Right kidney (tissue), 1 donor: ENCODE results near the gene SSBP4.
"Not testable (repeated sequence)": the region's sequence is repeated elsewhere in the genome, so short reads cannot be mapped to it uniquely, and the experiment has no call there.

Experiments
- DNase-seq: peaks from one replicate; pipeline ENCODE4 v3.0.0-alpha.2; 2016

The SSBP4 gene

DNA sequence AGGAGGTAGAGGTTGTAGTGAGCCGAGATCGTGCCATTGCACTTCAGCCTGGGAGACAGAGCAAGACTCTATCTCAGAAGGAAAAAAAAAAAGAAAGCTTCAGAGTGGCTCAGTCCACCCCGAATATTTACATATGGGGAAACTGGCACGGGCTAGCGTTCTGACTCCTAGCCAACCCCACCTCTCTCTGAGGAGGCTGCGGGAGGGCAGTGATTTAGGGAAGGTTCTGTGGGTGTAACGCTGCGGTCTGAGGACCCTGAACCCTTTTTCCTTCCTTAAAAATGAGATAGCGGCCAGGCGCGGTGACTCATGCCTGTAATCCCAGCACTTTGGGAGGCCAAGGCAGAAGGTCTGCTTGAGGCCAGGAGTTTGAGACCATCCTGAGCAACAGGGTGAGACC, 26.8 kb upstream of the SSBP4 start:
- DNase-seq = no peak

DNA sequence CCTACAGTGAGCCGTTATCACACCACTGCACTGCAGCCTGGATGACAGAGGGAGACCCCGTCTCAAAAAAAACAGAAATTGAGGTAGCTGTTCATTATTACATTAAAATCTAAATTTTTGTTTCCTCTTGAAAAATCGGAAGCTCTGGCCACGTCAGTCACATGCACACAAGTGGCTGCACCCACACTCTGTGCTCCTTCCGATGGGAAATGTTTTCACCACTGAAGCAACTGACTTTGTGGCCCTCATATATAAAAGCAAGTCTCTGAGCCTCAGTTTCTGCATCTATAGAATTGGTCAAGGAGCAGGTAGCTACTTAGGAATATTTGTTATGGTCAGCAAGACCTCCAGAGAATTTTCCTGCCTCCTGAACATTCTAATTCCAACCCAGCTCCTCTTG, 26.3 kb upstream of the SSBP4 start:
- DNase-seq = no peak

DNA sequence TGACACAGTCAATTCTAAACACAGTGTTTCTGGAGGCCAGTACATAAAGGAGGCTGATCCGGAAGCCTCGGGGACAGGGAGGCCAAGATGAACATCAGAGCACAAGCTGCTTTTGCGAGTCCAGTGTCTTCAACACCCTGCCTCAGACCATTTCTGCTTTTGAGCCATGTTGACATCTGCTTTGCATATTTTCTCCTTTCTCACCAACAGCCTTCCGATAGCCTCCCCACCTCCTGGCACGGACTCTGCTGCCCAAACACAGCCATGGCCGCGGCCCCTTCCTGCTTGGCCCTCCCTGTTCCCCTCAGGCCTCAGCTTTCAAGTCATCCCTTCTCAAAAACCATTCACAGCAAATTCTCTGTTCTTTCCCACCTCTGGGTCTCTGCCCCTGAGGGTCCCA, 25.4 kb upstream of the SSBP4 start:
- no peak for DNase-seq

DNA sequence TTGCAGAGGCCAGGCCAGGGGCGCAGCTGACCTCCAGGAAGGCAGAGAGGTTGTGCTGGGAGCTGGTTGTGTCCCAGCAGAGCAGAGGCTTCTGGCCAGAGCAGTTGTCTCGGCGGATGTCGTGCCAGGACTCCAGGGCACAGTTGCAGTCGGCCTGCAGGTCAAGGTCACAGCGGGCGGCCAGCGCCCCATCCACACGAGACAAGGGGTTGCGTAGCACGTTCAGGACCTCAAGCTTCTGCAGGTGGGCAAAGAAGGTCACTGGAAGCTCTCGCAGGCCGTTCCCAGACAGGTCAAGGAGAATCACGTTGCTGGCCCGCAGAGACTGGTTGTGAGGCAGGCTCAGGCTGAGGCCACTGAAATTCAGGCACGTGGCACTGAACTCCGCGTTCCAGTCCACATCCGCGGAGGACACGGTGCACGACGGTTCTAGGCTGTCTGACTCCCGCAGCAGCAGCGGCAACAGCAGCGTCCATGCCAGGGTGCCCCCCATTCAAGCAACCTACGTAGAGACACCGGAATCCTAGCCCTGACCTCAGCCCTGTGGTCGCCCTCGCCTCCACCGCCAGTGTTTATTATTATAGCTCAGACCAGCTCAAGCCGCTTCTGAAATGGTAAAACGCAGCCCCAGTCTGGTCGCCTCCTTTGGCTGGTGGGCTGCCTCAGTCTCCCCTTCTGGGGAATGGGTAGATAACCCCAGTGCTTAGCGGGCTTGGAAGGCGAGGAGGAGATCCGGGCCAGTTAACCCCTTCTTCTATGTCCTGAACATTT, 22.5 kb upstream of the SSBP4 start:
- DNase-seq = no peak

DNA sequence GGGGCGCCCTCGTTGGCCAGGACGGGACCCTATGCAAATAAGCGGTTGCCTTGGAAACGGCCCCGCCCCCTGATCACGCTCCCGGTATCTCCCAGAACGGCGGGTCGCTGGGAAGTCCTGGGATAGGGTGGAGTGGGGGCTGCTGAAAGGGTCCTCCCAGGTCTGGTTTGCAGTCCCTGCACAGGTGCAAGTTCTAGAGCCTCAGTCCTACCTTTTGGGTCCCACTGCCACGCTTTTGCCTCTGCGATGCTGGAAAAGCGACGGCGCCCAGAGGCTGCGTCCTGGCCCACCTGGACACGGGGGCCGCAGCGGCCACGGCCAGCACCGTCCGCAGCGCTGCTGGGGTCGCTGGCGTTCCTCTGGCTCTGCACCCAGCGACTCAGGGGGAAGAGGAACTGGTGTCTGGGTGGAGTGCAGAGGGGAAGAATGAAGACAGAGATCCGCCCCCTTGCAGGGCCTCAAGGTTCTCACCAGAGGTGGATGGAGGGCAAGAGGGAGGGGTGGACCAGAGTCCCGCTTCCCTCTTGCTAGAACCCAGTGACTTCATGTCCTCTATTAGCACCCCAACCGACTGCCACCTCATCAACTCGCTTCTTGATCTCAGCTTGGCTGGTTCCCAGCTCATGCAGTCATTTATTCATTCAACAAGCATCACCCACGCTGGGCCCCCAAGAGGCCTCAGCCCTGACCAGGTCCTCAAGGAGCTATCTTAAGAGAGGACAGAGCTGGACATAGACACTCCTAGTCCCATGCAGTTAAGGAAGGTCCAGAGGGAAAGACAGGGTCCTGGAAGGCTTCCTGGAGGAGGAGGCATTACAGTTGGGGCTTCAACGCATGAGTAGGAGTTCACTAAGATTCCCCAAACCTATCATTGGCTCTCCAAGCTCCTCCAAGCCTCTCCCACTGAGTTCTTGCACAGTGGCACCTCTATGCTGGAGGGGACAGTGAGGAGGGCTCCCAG, 21.7 kb upstream of the SSBP4 start, which contains the start of gene LRRC25:
LRRC25 (minus strand) TSS at position 381 of the 961 bp plus-strand sequence. CDS start 659 bp downstream, outside the sequence.
- no peak for DNase-seq

DNA sequence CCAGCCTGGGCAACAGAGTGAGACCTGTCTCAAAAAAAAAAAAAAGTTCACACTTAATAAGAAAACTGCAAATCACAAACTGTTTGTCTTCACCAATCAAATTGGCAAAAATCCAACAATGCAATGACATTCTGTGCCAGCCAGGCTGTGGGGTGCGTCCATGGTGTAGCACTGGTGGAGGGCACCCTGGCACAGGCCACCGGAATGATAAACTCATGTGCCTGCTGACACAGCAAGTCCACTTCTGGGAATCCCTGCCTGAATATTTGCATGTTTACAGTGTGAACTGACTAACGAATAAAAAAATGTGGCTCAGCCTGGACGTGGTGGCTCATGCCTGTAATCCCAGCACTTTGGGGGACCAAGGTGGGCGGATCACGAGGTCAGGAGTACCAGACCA, 20.2 kb upstream of the SSBP4 start:
- DNase-seq = no peak

DNA sequence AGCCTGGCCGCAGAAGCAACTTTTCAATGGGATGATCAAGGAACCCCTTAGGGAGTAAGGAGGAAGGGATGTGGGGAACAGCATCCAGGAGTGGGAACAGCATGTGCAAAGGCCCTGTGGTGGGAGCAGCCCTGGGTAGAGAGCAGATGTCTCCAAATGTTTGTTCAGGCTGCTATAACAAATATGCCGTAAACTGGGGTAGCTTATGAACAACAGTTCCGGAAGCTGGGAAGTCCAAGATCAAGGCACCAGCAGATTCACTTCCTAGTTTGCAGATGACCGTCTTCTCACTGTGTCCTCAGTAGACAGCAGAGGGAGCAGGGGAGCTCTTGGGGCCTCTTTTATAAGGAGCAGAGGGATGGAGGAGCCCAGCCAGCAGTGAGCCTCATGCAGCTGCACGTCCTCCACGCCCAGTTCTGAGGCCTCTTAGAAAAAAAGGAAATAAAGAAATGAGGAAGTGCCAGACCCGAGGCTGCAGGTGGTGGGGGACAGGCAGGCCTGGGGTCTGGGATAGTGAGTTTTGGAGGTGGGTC, 17.6 kb upstream of the SSBP4 start:
- DNase-seq = no peak

DNA sequence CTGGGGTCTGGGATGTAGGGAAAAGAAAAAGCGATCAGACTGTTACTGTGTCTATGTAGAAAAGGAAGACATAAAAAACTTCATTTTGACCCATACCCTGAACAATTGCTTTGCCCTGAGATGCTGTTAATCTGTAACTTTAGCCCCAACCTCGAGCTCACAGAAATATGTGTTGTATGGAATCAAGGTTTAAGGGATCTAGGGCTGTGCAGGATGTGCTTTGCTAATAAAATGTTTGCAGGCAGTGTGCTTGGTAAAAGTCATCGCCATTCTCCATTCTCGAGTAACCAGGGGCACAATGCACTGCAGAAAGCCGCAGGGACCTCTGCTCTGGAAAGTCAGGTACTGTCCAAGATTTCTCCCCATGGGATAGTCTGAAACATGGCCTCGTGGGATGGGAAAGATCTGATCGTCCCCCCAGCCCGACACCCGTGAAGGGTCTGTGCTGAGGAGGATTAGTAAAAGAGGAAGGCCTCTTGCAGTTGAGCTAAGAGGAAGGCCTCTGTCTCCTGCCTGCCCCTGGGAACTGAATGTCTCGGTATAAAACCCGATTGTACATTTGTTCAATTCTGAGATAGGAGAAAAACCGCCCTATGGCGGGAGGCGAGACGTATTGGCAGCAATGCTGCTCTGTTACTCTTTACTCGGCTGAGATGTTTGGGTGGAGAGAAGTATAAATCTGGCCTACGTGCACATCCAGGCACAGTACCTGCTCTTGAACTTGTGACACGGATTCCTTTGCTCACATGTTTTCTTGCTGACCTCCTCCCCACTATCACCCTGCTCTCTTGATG, 16.5 kb upstream of the SSBP4 start:
- not testable (repeated sequence) for DNase-seq

DNA sequence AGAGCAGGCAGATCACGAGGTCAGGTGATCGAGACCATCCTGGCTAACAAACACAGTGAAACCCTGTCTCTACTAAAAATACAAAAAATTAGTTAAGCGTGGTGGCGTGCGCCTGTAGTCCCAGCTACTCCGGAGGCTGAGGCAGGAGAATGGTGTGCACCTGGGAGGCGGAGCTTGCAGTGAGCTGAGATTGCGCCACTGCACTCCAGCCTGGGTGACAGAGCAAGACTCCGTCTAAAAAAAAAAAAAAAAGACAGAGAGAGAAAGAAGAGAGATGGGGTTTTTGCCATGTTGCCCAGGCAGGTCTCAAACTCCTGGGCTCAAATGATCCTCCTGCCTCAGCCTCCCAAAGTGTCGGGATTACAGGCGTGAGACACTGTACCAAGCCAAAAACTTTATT, 13.4 kb upstream of the SSBP4 start:
- DNase-seq = not testable (repeated sequence)

DNA sequence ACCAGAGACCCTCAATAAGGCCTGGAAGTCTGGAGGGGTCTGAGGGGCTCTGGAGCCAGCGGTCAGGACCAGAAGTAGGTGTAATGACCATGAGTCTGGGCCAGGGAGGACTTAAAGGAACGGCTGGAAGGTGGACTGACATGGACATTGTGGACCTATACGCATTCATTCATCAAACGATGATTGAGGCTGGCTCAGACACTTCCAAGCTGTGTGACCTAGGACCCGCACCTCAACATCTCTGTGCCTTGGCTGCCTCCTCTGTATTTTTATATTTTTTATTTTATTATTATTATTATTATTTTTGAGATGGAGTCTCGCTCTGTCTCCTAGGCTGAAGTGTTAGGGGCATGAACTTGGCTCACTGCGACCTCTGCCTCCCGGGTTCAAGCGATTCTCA, 12.4 kb upstream of the SSBP4 start:
- no peak for DNase-seq

DNA sequence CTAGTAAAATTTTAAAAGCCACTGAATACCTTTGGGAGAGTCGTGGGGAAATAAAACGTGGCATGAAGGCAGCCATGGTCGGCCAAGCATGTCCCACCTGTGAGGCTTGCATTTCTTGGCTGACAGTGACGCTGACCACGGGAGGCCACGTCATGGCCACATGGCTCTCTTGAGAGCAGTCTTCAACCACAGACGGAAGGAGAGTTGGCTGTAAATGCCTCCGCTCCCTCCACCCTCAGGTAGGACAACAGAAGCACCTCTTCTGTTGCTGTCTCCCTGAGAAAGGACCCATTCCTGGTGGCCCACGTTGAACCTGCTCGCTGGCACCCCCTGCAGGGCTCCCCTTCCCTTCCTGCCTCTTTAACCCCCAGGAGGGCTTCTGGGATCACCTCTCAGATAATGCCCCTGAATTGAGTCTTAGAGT, 11.1 kb upstream of the SSBP4 start:
- no peak for DNase-seq

DNA sequence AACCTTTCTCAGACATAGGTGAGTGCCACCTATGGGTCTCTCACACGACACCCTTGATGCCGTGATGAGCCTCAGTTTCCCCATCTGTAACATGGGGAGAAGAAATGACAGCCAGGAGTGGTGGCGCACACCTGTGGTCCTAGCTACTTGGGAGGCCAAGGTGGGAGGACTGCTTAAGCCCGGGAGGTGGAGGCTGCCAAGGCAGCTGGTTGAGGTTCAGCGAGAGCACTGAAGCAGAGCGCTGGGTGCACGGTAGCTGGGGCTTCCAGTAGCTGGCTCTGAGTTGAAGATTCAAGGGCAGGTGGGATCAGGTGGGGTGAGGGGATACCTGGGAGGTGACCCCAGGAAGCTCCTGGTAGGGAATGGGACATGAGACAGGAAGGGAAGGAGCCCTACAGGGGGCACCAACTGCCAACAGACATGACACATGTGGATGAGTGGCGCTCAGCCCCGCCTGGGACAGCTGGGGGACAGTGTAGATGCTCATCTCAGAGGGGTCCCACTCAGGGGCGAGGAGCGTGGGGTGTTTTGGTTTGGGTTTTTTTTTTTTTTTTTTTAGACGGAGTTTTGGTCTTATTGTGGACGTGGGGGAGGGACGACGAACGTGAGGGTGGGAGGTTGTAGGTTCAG, 6.5 kb upstream of the SSBP4 start:
- no peak for DNase-seq

DNA sequence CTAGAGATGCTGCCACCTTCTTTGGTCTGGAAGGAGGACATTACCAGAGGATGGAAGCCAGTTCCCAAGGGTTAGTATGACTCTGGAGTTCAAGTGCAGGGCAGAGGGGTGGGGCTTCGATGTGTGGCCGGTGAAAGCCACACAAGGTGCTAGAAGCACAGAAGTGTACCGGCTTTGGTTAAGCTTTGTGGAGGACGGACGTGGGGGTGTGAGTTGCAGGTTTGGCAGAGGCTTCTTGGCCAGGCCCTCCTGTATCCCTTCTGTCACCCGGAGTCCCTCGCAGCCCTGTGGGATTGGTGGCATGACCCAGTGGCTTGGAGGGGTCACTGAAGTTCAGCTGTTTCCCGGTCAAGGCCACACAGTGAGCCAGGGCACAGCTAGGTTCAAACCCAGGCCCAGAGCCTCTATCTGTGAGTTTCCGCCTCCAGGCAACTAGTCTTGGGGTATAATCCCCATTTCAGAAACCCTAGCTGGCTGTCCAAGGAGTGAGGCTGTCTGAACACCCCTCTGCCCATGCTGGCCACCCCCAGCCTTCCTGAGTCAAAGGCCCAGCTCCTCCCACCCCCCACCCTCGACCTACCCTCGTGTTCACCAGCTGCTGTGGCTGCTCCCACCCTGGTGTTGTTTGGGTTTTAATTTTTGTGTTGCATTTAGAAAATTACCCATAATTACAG, 4.6 kb upstream of the SSBP4 start:
- DNase-seq = no peak

DNA sequence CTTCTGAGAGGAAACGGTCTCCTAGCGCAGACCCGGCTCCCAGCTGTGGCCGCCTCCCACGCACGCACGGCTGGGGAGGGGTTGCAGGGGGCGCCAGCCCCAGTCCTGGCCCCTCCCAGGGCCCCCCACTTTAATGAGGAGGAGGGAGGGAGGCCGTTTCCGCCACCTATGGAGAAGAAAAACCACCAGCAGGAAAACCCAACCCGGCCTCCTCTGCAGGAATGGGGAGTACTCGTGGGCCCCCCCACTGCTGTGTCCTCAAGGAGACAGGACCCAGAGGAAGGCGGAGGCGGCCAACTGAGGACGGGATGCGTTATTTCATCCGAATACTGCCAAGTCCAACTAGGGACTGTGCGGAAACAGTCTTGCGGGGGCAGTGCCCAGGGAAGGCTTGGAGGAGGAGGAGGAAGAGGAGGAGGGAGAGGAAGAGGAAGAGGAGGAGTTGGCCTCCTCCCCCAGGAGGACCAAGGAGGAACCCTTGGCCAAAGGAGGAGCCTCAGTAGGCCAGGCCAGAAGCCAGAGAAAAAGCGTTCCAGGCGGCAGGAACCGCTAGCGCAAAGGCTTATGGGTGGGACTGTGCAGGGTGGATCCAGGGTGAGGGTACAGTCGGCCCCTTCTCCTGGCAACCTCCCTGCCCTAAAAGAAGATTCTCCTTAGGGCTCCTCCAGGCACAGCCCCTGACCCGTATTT, 3.9 kb upstream of the SSBP4 start:
- peak; percentile 86 for DNase-seq

DNA sequence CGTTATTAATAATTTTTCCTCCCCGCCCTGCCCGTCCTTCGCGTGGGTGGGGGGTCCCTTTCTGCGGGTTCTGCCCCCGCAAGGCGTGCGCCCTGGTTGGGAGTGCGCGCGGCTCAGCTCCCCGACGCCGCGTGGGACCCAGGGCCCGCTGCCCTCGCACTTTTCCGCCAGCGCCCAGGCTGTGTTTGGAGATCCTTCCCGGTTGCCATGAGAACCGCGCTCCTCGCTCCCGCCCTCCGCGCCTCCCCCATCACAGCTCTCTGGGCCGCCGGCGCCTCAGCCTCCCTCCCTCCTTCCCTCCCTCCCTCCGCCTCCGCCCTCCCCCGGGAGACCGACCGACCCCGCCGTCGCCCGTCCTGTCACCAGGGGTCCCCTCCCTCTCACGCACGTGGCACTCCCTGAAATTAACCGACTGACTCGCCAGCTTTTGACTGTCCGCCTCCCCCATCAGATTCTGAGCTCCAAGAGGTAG, 2.4 kb upstream of the SSBP4 start:
- peak; percentile 90 for DNase-seq

DNA sequence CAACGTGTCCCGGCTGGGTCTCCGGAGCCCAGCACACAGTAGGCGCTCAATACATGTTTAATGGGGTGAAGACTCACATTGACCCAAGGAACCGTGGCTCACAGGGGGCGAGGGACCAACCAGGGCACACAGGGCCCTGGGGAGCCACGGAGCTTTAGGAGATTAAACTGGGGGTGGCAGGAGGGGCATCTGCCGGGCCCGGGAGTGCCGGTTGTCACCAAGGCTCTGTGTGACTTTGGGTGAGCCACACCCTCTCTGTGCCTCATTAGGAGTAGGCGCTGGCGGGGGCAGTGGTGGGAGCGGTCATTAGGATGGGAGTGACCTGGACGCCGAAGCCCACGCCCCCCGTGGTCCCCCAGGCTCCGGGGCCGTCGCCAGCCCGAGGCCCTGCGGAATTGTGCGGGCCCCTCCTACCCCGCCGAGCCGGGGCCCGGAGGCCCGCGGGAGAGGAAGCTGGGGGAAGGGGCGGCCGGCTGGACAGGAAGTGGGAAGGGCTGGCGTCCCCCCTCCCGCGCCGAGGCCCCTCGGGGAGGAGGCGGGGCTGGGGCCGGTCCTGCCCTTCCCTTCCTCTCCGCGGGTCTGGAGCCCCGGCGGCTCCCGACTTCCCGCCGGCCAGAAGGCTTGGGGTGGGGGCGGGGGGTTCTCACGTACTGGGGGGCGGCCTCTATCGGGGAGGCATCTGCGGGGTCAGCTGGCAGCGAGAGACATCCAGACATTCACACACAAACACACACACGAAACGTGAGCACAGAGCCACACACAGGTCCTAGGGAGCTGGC, 1.8 kb upstream of the SSBP4 start:
- DNase-seq = peak; percentile 90

DNA sequence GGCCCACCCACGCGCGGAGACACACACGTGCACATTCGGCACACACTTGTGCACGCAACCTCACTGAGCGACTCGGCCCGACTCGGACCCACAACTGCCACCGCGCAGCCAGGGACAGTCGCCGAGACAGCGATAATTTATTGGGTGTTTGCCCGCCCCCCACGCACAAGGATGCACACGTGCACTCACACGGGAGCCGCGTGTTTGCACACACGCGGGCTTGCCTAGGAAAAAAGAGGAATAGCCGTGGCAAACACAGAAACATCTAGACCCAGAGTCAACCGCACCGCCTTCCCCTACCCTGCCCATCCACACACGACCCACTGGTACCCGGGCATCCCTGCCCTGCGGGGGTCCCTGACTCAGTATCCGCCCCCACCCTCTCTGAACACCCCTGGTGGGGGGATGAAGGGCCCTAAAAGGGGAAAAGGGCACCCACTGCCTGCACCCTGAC, 1.1 kb upstream of the SSBP4 start:
- peak; percentile 68 for DNase-seq

DNA sequence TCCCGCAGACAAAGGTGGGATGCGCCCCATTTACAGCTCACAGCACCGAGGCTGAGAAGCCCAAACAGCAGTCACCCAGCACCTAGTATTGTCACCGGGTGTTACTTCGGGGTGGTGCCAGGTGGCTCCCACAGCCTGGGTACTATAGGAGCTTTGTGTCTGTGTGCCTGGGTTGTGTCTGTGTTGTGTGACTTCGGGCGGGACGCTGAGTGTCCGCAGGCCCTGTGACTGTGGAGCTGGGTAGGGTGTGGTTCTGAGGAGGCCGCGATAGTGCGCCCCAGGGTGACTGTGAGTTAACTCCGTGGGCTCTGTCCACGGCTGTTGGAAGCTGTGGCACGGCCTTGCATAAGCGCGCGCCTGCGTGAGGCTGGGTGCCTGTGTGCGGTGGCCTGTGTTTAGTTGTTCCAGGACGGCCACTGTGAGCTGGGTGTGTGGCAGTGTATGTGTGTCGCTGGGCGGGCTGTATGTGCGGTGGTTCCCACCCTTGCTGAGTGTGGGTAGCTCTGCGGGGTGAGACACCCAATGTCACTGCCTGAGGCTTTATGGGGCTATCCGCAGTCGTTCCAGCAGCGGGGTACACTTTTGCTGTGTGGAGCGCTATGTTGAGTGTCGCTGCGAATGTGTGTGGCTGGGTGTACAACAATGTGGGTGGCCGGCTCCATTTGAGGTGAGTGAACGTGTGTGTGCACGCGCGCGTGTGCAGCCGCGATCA, 559 bp upstream of the SSBP4 start:
- no peak for DNase-seq
